Stimulated activated CD4-positive, alpha-beta T cell treated with anti-CD3 and anti-CD28 coated beads, Interleukin-12 subunit alpha, Interleukin-12 subunit beta, amount 100 ng/mL, for 48 hours (primary cell): Measurements from ENCODE around the gene REC114.
"Not testable (repeated sequence)": the region's sequence is repeated elsewhere in the genome, so short reads cannot be mapped to it uniquely, and the experiment has no call there.

Experiments
- DNase-seq, 3 donors: peaks; one replicate each; pipeline ENCODE4 v3.0.0-alpha.2; 2020; ENCODE audit warnings: low read depth in 2 of 3, low spot score in 1 of 3

Gene REC114, protein sequence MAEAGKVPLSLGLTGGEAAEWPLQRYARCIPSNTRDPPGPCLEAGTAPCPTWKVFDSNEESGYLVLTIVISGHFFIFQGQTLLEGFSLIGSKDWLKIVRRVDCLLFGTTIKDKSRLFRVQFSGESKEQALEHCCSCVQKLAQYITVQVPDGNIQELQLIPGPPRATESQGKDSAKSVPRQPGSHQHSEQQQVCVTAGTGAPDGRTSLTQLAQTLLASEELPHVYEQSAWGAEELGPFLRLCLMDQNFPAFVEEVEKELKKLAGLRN

GRCh38 chr15:73442968-73443367 is at the start of gene REC114:
Gene REC114, plus strand, starts transcription at chr15:73443164. Its CDS starts 22 bp downstream, at chr15:73443186.
- no peak for DNase-seq

DNA sequence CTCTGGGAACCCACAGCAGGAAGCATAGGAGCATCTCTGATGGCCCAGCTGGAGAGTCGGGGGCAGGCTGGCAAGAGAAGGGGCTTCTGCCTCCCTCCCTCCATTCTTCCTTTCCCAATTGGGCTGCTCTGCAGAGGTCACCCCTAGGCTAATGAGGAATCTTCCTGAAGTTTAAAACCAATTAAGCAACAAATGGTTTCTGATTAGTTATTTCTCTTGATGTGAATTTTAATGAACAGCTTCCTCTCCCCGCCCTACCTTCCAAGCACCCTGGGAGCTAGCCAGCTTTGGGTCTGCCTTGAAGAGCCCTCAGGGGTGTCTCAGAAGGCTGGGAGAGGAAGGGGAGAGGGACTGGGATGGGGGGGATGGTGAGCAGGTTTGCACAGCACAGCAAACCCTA is 49.6 kb upstream of the REC114 start:
- no peak for DNase-seq

GRCh38 chr15:73394782-73395181 is 48.2 kb upstream of the REC114 start:
- no peak for DNase-seq

GRCh38 chr15:73395671-73396070 is 47.3 kb upstream of the REC114 start:
- no peak for DNase-seq

DNA sequence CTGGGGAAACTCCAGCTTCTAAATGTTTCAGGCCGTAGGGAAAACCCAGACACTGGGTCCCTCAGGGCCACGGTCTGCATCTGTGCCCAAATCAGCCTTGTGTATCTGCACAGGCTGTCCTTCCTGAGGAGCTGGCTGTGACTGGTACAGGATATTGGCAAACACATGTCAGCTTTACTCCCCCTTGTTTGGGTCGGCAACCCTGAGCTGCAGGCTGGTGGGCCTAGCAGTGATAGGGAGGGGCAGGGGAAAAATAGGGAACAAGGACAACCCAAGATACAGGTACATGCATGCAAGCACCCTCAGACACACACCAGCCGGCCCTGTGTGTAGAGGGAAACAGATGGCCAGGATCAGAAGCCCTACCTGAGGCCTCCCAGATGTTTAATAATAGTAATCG is 45.5 kb upstream of the REC114 start:
- DNase-seq, result no peak

DNA sequence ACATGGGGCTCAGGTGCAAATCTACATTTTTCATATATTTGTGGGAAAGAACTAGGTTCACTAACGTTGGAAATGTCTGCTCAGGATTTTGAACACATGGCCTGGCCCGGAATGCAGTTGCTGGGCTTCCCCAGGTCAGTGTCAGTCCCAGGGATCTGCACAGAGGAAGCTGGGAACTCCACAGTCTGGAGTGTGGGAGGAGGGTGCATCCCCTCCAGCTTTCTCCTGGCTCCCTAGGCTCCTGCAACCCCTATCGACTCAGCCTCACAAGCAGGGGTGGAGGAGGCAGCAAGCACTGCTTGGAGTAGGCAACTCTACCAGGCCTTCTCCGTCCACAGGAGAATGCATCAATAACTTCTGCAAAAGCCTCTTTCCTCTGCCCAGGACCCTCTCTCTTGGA is 44.1 kb upstream of the REC114 start:
- no peak for DNase-seq

DNA sequence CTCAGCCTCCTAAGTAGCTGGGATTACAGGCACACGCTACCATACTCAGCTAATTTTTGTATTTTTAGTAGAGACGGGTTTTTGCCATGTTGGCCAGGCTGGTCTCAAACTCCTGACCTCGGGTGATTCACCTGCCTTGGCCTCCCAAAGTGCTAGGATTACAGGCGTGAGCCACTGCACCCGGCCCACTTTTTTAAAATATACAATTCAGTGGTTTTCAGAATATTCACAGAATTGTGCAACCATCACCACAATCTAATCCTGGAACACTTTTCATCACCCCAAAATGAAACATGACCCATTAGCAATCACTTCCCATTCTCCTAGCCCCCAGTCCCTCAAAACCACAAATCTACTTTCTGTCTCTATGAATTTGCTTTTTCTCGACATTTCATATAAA is 42.7 kb upstream of the REC114 start:
- DNase-seq, result not testable (repeated sequence)

DNA sequence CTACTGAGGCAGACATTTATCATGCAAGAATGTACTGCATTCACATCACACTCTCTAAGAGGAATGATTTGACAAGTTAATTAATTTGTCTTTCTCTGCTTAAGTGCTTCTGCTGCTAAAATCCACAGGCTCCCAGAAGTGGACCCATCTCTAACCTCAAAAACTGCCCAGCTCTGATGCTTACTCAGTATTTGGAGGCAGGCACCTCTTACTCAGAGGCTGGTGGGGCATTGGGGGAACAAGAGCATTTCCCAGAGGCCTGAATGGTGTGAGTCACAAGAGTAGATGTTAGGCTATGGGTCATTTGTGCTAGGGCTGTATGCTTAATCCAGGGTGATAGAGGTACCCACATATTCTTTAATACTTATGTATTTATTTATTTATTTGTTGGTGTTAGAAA is 39.8 kb upstream of the REC114 start:
- DNase-seq, result no peak

- no peak for DNase-seq
Measured at GRCh38 chr15:73414876-73415275, 28.1 kb upstream of the REC114 start.

DNA sequence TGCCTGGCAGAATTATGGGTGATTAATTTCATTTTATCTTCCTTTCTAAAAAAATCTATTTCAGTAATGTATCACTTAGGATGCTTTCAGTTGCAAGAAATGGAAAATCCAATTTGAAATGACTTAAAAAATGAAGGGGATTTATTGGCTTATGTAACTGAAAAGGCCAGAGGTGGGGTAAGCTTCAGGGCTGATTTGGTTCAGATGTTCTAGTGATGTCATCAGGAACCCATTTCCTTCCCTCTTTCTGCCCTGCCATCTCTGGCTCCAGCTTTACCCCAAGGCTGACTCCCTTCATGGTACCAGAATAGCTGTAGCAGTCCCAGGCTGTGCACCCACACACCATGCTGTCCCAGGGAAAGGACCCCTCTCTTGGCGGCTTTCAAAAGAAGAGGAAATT is 18.5 kb upstream of the REC114 start:
- DNase-seq, result no peak

GRCh38 chr15:73425510-73425909 is 17.5 kb upstream of the REC114 start:
- no peak for DNase-seq

- no peak for DNase-seq
Measured at GRCh38 chr15:73426323-73426994, 16.5 kb upstream of the REC114 start.

DNA sequence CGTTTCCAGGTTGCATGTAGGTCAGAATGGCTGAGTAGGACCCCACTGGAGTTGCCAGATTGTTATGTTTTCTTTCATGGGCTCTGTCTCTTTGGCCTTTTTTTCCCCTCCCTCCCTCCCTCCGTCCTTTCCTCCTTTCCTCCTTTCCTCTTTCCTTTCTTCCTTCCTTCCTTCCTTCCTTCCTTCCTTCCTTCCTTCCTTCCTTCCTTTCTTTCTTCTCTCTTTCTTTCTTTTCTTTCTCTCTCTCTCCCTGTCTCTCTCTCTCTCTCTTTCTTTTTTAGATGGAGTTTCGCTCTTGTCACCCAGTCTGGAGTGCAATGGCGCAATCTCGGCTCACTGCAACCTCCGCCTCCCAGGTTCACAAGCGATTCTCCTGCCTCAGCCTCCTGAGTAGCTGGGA is 11.6 kb upstream of the REC114 start:
- not testable (repeated sequence) for DNase-seq

GRCh38 chr15:73433873-73434272 is 9.1 kb upstream of the REC114 start:
- no peak for DNase-seq

DNA sequence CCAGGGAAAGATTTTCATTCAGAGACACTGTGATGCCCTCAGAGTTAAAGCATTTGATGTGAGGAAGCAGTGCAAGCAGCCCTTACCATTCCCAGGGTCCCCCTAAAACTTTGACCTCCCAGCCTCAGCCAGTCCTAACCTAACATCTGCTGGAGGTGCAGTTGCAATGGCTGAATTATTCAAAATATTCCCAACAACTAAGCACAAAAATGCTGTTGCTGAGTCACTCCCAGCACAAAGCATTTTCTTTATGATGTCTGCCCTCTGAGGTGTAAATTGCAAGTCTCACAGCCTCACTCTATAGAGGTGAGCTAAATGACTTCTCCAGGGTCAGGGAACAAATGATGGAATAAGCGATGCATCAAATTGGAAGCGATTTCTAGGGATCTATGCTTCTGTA is 6.4 kb upstream of the REC114 start:
- no peak for DNase-seq

DNA sequence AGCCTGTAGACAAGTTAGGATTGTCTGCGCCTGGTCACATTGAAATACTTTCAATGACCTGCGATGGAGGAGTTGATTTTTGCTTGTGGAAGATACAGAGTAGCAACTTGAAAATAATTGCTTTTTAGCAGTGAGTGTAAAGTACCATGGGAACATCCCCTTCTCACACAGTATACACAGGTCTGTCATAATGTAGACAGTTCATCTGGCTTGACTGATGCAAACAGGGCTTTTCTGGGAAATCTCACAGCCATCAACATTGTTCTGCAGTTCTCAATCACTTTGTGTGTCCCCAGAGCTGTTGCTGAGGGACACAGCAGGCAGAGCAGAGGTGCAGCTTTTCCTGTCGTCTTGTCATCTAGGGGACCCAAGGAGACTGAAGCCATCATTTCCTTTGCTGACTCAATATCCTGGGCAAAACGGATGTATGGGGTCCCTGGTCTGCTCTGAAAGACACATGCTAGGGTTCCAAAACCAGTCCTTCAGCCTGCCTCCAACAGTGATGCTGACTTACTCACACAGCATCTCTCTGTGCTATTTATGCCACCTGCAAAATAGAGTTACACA is 5.3 kb upstream of the REC114 start:
- no peak for DNase-seq

DNA sequence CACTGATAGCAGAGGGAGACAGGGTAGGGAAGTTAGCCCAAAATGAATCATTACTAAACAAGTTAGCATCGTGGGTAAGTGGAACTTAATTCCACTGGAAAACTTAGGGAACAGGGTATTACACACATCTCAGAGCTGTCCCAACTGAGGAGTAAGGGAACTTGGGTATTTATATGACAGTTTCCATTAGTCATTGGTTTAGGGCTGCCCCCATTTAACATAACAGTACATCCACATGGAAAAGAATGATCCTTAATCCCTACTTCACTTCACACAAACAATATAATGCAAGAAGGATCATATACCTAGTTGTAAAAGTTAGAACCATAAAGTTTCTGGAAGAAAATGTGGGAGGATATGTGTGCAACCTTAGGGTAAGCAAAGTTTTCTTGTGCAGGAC is 4.3 kb upstream of the REC114 start:
- DNase-seq, result no peak

DNA sequence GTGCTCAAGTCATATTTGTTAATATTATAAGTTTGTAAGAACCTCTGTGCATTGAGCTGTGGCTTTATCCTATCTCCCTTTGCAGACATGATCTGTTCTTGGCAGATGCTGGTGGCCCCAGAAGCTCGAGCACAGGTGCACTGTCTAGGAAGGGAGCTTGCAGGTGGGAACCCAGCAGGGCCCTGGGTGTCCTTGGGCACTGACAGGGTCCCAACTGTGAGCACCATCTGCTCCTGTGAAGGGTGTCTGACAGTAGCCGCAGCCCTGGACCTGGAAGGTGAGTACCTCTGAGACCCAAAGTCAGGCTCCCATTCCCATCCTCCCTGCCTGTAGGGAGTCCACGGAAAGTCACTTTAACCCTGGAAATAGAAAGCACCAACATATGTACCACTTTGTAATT is 2.4 kb upstream of the REC114 start:
- DNase-seq, result no peak

GRCh38 chr15:73442421-73442820 is 543 bp upstream of the REC114 start:
- DNase-seq, result no peak

DNA sequence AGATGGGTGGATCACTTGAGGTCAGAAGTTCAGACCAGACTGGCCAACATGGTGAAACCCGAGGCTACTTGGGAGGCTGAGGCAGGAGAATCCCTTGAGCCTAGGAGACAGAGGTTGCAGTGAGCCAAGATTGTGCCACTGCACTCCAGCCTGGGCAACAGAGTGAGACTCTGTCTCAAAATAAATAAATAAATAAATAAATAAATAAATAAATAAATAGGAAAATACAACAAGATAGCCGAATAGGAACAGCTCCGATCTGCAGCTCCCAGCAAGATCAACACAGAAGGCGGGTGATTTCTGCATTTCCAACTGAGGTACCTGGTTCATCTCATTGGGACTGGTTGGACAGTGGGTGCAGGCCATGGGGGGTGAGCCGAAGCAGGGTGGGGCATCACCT is 4.5 kb downstream of the REC114 start:
- not testable (repeated sequence) for DNase-seq

- DNase-seq, result not testable (repeated sequence)
Measured at GRCh38 chr15:73448158-73448758, 5.3 kb downstream of the REC114 start.

DNA sequence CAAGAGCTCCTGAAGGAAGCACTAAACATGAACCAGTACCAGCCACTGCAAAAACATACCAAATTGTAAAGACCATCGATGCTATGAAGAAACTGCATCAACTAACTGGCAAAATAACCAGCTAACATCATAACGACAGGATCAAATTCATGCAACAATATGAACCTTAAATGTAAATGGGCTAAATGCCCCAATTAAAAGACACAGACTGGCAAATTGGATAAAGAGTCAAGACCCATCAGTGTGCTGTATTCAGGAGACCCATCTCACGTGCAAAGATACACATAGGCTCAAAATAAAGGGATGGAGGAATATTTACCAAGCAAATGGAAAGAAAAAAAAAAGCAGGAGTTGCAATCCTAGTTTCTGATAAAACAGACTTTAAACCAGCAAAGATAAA is 7.0 kb downstream of the REC114 start:
- DNase-seq, result not testable (repeated sequence)
